GM12864 (cell line): ENCODE measurements around the gene TBXA2R.

ENCODE experiments used
- DNase-seq: peaks from one replicate; pipeline ENCODE4 v3.0.0-alpha.2; 2011; ENCODE audit warnings: low read depth
- H3K4me3 ChIP-seq: 2 replicates; pipeline ENCODE4 v1.5.1; 2011; ENCODE audit warnings: mild to moderate bottlenecking, low read depth, low read length, control low read depth
- CTCF ChIP-seq: IDR thresholded peaks from 2 replicates; pipeline ENCODE4 v1.5.1; 2011; ENCODE audit warnings: low read depth, mild to moderate bottlenecking, moderate library complexity, low read length, control low read depth, inconsistent platforms; ENCODE audit errors: missing control alignments

The TBXA2R gene

GRCh38 chr19:3605361-3605760 is 1.3 kb downstream of the TBXA2R start:
- DNase-seq = no peak
- H3K4me3 ChIP-seq = no peak overlapping the region
- TF ChIP-seq CTCF = no peak

GRCh38 chr19:3604987-3605343 is 1.7 kb downstream of the TBXA2R start:
- no peak overlapping the region for H3K4me3 ChIP-seq
- TF ChIP-seq CTCF = no peak
- no peak for DNase-seq

GRCh38 chr19:3604227-3604986 is 2.3 kb downstream of the TBXA2R start:
- TF ChIP-seq CTCF = no peak
- DNase-seq = no peak
- no peak overlapping the region for H3K4me3 ChIP-seq

- no peak overlapping the region for H3K4me3 ChIP-seq
- no peak for DNase-seq
- no peak for TF ChIP-seq CTCF
These were observed 3.4 kb downstream of the TBXA2R start for GRCh38 chr19:3603121-3603811.

GRCh38 chr19:3601021-3601420 is 5.7 kb downstream of the TBXA2R start:
- DNase-seq = no peak
- TF ChIP-seq CTCF = no peak
- no peak overlapping the region for H3K4me3 ChIP-seq

GRCh38 chr19:3599776-3600187 is 6.9 kb downstream of the TBXA2R start:
- H3K4me3 ChIP-seq = no peak overlapping the region
- DNase-seq = no peak
- no peak for TF ChIP-seq CTCF

- no peak overlapping the region for H3K4me3 ChIP-seq
- no peak for TF ChIP-seq CTCF
- DNase-seq = no peak
These were observed 11.1 kb downstream of the TBXA2R start for GRCh38 chr19:3595521-3596061.
